HepG2 (cell line): ENCODE data around the gene MYADML2. TPM values are rescaled to one million over a fixed set of nuclear protein-coding genes. Genes with fewer than 3 reads are reported as not detected.

Experiments
- ATF5 ChIP-seq: sonication (generic); formaldehyde crosslinking; IDR thresholded peaks from 2 replicates; pipeline ENCODE4 v1.4.0; 2020; ENCODE audit warnings: mild to moderate bottlenecking, low read depth, missing genetic modification reagents
- E2F1 ChIP-seq: sonication (generic); formaldehyde crosslinking; IDR thresholded peaks from 2 replicates; pipeline ENCODE4 v1.5.0; 2020; ENCODE audit warnings: missing genetic modification reagents
- GATAD2A ChIP-seq: IDR thresholded peaks from 2 replicates; pipeline ENCODE4 v1.6.1; 2016
- HNRNPL ChIP-seq: fragments of 200-400 bp; formaldehyde crosslinking; IDR thresholded peaks from 2 replicates; pipeline ENCODE4 v1.6.1; 2017; ENCODE audit warnings: mild to moderate bottlenecking, low read depth, low read length
- JUNB ChIP-seq: sonication (generic); formaldehyde crosslinking; IDR thresholded peaks from 2 replicates; pipeline ENCODE4 v1.8.0; 2022; ENCODE audit warnings: missing genetic modification reagents, mild to moderate bottlenecking, borderline replicate concordance
- NR2F2 ChIP-seq: IDR thresholded peaks from 2 replicates; pipeline ENCODE4 v1.6.1; 2012; ENCODE audit warnings: low read depth, inconsistent platforms, borderline replicate concordance
- PTBP1 ChIP-seq: fragments of 200-400 bp; formaldehyde crosslinking; IDR thresholded peaks from 2 replicates; pipeline ENCODE4 v1.6.1; 2018; ENCODE audit warnings: low read length, low read depth; ENCODE audit not compliant: poor library complexity, severe bottlenecking
- RERE ChIP-seq: IDR thresholded peaks from 2 replicates; pipeline ENCODE4 v1.6.1; 2016; ENCODE audit warnings: low read depth, missing genetic modification reagents, missing compliant biosample characterization
- RFX1 ChIP-seq: fragments of 450-650 bp; IDR thresholded peaks from 2 replicates; pipeline ENCODE4 v1.6.1; 2017
- TARDBP ChIP-seq: sonication (generic); formaldehyde crosslinking; IDR thresholded peaks from 2 replicates; pipeline ENCODE4 v1.8.0; 2022; ENCODE audit warnings: mild to moderate bottlenecking, missing genetic modification reagents
- ZBTB33 ChIP-seq: sonication (generic); formaldehyde crosslinking; IDR thresholded peaks from 2 replicates; pipeline ENCODE4 v1.4.0; 2020; ENCODE audit warnings: missing genetic modification reagents
- ZFX ChIP-seq: sonication (generic); formaldehyde crosslinking; IDR thresholded peaks from 2 replicates; pipeline ENCODE4 v1.4.0; 2020; ENCODE audit warnings: mild to moderate bottlenecking, low read depth, missing genetic modification reagents, moderate library complexity
- ZNF574 ChIP-seq: sonication (generic); formaldehyde crosslinking; IDR thresholded peaks from 2 replicates; pipeline ENCODE4 v1.4.0; 2020; ENCODE audit warnings: missing genetic modification reagents
- ZNF607 ChIP-seq: sonication (generic); formaldehyde crosslinking; IDR thresholded peaks from 2 replicates; pipeline ENCODE4 v1.5.1; 2020; ENCODE audit warnings: missing genetic modification reagents, mild to moderate bottlenecking, borderline replicate concordance
- ZNF740 ChIP-seq: sonication (generic); formaldehyde crosslinking; IDR thresholded peaks from 2 replicates; pipeline ENCODE4 v1.4.0; 2020; ENCODE audit warnings: missing genetic modification reagents
- ZNF83 ChIP-seq: sonication (generic); formaldehyde crosslinking; IDR thresholded peaks from 2 replicates; pipeline ENCODE4 v1.4.0; 2020; ENCODE audit warnings: missing genetic modification reagents, mild to moderate bottlenecking, borderline replicate concordance
- polyA plus RNA-seq, 8 experiments: library from polyadenylated mRNA; depleted of rRNA in 3 of 8; stranded (reverse) in 7 of 8; unstranded in 1 of 8; fragments of >200 nt; fragmentation: Illumina TruSeq in 4 of 8; extraction: Trizol in 4 of 8; gene quantifications; 2 replicates each; pipeline versions ENCODE4 v1.2.1 to v1.2.3, GENCODE V29; 2011 to 2016; ENCODE audit warnings: low read depth in 4 of 8, missing spikeins in 1 of 8, mixed read lengths in 1 of 8; ENCODE audit not compliant: insufficient read depth in 1 of 8
- total RNA-seq, 5 experiments: library from RNA; depleted of rRNA; stranded (reverse); fragments of >200 nt; fragmentation: Illumina TruSeq; extraction: Trizol; gene quantifications; 2 replicates each; pipeline ENCODE4 v1.2.3, GENCODE V29; 2016; ENCODE audit warnings: low read depth in 1 of 5

Gene MYADML2
- total and polyA plus RNA-seq, 2 of the 13 experiments (the other 11 are each of a cell fraction or from before 2014, with no cell fraction given): not detected

GRCh38 chr17:81900181-81900820 is 46.7 kb downstream of the MYADML2 start (continued):
- no peak for TF ChIP-seq ATF5 (CRISPR knock-in tag)
- TF ChIP-seq E2F1 (CRISPR knock-in tag): no peak
- TF ChIP-seq ZNF740 (CRISPR knock-in tag): no peak
- no peak for TF ChIP-seq JUNB
- TF ChIP-seq ZNF607 (CRISPR knock-in tag): no peak
- no peak for TF ChIP-seq RERE
- TF ChIP-seq RFX1: no peak
- TF ChIP-seq ZBTB33 (CRISPR knock-in tag): peak; percentile 79; the same call in 1 of the 2 replicates
- no peak for TF ChIP-seq ZNF83 (CRISPR knock-in tag)
- 0 out of 2 replicates have a peak, but pooled peaks have one; percentile 9 for TF ChIP-seq ZNF574 (CRISPR knock-in tag)
- no peak for TF ChIP-seq GATAD2A (CRISPR knock-in tag)
- 0 out of 2 replicates have a peak, but pooled peaks have one; percentile 5 for TF ChIP-seq ZFX (CRISPR knock-in tag)
- peak; percentile 38; the same call in 1 of the 2 replicates for TF ChIP-seq TARDBP (CRISPR knock-in tag)
- 0 out of 2 replicates have a peak, but pooled peaks have one; percentile 17 for TF ChIP-seq NR2F2
- no peak for TF ChIP-seq PTBP1
- TF ChIP-seq HNRNPL: no peak
